AG09319 (cell line): ENCODE results near the gene GVQW3.

Source experiments
- DNase-seq: peaks from one replicate; pipeline ENCODE4 v3.0.0-alpha.2; 2010; ENCODE audit warnings: low read depth; ENCODE audit errors: extremely low read depth
- TF ChIP-seq, protein P1 (sequence below): IDR thresholded peaks from 2 replicates; pipeline ENCODE4 v1.5.1; 2011; ENCODE audit warnings: low read depth, mild to moderate bottlenecking, inconsistent platforms, low read length, moderate library complexity

Gene GVQW3

DNA sequence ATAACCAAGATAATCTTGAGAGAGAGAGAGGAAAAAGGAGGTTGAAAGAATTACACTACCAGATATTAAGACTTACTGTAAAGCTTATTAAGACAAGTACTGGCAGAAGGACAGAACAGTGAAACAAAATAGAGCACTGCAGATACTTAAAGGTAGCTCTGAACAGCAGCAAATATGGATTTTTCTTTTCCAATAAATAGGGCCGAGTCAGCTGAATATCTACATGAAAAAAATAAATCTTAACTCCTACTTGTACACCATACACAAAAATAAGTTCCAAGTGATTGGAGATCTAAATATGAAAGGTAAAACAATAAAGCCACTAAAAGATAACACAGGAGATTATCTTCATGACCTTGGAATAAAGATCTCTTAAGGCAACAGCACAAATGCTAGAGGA, 12.6 kb upstream of the GVQW3 start:
- TF ChIP-seq, protein P1, sequence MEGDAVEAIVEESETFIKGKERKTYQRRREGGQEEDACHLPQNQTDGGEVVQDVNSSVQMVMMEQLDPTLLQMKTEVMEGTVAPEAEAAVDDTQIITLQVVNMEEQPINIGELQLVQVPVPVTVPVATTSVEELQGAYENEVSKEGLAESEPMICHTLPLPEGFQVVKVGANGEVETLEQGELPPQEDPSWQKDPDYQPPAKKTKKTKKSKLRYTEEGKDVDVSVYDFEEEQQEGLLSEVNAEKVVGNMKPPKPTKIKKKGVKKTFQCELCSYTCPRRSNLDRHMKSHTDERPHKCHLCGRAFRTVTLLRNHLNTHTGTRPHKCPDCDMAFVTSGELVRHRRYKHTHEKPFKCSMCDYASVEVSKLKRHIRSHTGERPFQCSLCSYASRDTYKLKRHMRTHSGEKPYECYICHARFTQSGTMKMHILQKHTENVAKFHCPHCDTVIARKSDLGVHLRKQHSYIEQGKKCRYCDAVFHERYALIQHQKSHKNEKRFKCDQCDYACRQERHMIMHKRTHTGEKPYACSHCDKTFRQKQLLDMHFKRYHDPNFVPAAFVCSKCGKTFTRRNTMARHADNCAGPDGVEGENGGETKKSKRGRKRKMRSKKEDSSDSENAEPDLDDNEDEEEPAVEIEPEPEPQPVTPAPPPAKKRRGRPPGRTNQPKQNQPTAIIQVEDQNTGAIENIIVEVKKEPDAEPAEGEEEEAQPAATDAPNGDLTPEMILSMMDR: no peak

DNA sequence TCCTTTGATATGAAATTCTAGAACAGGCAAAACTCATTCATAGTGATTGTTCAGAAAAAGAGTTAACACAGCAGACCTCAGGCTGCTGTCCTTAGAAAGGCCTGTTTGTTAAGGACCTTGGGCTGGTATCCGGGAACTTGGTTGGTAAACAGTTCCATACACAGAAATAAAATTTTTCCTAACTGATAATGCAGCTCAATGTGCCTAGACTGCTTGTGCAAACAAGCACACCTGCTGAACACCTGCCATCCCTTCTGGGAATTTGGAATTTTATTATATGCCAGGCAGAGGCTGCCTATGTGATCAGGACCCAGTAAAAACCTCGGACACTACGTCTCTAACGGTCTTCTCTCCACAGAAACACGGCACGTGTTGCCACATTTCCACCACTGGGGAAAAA, 11.7 kb upstream of the GVQW3 start:
- TF ChIP-seq, protein P1: no peak
- no peak for DNase-seq

More for the DNA sequence above, 12.6 kb upstream of the GVQW3 start:
- no peak for DNase-seq

DNA sequence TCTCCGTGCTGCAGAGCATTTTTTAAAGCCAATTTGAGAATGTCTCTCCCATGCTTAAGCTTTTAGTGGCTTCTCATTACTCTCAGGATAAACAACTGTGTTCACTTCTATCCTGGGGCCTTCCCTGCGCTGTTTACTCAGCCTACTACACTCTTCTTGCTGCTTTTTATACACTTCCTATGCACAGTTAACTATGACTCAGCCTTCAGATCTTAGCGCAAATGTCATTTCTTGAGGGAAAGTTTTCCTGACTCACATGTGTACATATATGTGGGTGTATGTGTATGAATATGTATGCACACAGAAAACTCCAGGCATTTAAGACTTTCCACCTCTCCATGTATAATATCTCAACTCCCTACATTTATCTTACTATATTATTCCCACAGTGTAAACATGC, 10.0 kb upstream of the GVQW3 start:
- DNase-seq: no peak
- TF ChIP-seq, protein P1: no peak

DNA sequence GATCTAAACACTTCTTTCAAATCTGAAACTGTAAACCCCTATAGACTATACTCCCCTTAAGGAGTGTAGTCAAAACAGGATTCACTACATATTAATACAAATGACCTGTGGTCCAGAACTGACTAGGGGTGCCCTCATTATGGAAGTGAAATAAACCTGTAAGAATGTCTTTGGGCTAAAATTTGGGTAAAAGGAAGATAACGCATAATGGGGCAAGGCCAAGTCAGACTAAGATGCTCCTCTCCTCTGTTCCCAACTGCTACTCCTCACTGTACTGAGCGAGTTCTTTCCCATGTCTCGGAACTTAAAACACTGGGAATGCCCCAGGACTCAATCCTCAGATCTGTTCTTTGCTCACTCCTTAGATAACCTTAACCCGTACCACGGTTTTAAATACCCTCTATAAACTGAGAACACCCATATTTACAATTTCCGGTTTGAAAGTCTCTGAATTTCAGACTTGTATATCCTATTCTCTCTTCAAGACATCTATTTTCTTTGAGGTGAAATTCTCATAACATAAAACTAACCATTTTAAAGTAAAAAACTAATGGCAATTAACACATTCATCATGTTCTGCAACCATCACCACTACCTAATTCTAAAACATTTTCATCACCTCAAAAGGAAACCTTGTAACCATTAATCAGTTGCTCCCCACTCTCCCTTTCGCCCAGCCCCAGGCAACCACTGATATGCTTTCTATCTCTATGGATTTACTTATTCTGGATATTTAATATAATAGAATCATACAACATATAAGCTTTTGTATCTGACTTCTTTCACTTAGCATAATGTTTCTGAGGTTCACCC, 4.2 kb upstream of the GVQW3 start:
- no peak for DNase-seq
- TF ChIP-seq, protein P1: no peak

DNA sequence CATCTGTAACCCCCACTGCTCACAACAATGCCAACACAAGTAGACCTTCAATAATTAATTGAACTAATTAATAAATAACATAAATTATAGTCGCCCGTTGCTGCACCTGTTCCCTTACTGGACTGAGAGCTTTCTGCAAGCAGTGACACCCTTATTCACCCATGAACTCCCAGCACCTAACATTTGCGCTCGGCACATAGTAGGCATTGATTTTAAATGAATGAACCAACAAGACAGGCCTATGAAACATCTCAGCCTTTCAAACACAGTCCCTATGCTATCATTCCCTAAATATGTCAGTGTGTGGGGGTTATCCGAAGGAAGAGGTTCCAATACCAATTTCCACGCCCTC, 1.3 kb upstream of the GVQW3 start:
- DNase-seq: no peak
- TF ChIP-seq, protein P1: no peak

DNA sequence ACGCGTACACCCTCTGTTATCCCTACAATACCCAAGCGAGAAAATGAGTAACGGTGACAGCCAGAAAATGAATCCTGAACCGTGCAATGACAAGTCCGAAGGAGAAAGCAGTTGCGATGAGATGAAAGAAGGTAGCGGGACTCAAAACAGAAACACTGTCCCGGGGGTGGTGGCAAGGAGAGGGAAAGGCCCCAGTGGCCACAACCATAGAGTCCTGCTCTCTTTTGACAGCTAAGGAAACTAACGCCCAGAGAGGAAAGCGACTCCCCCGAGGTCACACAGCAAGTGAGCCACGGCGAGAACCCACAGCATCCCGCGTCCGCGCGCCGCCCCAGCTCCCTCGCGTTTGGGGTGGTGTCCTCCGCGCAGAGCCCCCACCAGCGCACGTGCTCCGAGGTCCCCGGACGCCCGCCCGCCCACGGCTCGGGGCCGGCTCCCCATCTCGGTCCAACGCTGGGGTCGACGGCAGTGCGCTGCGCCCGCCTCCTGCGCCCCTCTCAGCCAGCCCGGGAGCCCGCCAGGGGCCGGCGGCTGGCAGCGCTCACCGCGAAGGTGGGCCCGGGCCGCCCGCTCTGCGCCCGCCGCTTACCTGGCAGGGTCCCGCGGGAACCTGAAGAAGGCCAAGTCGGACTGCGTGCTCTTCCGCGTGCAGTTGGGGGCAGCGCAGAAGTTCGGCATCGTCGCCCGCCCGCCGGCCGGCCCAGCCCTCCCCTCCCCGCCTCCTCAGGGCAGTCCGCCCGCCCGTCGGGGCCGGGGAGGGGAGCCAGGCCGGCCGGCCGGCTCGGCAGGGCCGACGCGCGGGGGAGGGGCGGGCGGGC, 755 bp upstream of the GVQW3 start:
- TF ChIP-seq, protein P1: no peak
- no peak for DNase-seq

DNA sequence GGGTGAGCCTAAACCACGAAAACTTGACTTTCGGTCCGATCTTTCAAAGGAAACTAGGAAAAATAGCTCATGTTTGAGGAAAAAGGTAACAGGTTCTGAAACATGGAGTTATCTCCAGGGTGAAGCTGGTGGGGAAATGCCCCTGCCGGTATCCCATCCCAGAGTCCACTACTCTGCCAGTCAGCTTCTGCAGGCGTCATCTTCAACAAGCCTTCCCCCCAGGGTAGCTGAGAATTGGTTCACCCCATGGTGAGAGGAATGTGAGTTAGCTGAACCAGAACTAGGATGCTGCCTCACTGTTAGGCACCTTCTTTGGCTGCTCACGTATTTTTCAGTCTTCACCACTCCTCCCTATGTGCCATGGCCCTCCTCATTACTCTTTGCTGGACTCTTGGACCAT, 1.1 kb downstream of the GVQW3 start:
- TF ChIP-seq, protein P1: no peak
- no peak for DNase-seq
